IMR-90 (cell line): ENCODE data around the gene TGFA. TPM values are rescaled to one million over a fixed set of nuclear protein-coding genes. Genes with fewer than 3 reads are reported as not detected.

Experiments
- ATAC-seq: fragments of 200-7000 bp; cut with Tn5 transposase; 2 replicates; pipeline ENCODE4 v1.9.1; 2020; ENCODE audit warnings: low read depth, mild to moderate bottlenecking, moderate library complexity
- BruUV-seq: library from RNA; stranded (reverse); fragments of 400-500 nt; replicated peaks from 2 replicates; lab custom pipeline; 2021; lab: Mats Ljungman, UMichigan
- CTCF ChIA-PET: fragments of 300-600 bp; formaldehyde crosslinking; extraction: SDS; loops from one replicate; lab custom pipeline; 2021; ENCODE audit warnings: antibody characterized with exemption; lab: Yijun Ruan, JAX
- POLR2A ChIA-PET: fragments of 300-600 bp; sonication (Branson Sonifier 250); formaldehyde crosslinking; loops from one replicate; lab custom pipeline; 2022; ENCODE audit warnings: antibody characterized with exemption; ENCODE audit not compliant: unreplicated experiment; lab: Charles Lee
- DNase-seq: peaks from one replicate; pipeline ENCODE4 v3.0.0; 2013
- H2AFZ ChIP-seq: replicated peaks from 2 replicates; pipeline ENCODE3; 2013; ENCODE audit warnings: low read length, mild to moderate bottlenecking; ENCODE audit not compliant: poor library complexity
- H2AK5ac ChIP-seq: 2 replicates; pipeline ENCODE4 v1.6.1; 2013; ENCODE audit warnings: low read depth, low read length, inconsistent platforms
- H2AK9ac ChIP-seq: replicated peaks from 2 replicates; pipeline ENCODE3; 2013; ENCODE audit warnings: mild to moderate bottlenecking, low read depth, low read length, moderate library complexity; ENCODE audit not compliant: poor library complexity
- H2BK120ac ChIP-seq: 2 replicates; pipeline ENCODE4 v1.6.1; 2013; ENCODE audit warnings: low read depth, low read length, inconsistent platforms
- H2BK15ac ChIP-seq: 3 replicates; pipeline ENCODE4 v1.6.1; 2013; ENCODE audit warnings: low read depth, low read length, inconsistent platforms
- H2BK20ac ChIP-seq: 2 replicates; pipeline ENCODE4 v1.6.1; 2013; ENCODE audit warnings: low read depth, mild to moderate bottlenecking, inconsistent platforms, low read length, moderate library complexity
- H2BK5ac ChIP-seq: 2 replicates; pipeline ENCODE4 v1.6.1; 2013; ENCODE audit warnings: mild to moderate bottlenecking, low read depth, low read length, inconsistent platforms; ENCODE audit not compliant: poor library complexity, severe bottlenecking
- H3K14ac ChIP-seq: replicated peaks from 2 replicates; pipeline ENCODE4 v1.6.1; 2013; ENCODE audit warnings: low read depth, low read length, inconsistent platforms
- H3K18ac ChIP-seq: 2 replicates; pipeline ENCODE4 v1.6.1; 2013; ENCODE audit warnings: low read depth, low read length, control low read depth
- H3K23ac ChIP-seq: 2 replicates; pipeline ENCODE4 v1.6.1; 2013; ENCODE audit warnings: low read depth, low read length, inconsistent platforms
- H3K27ac ChIP-seq: 2 replicates; pipeline ENCODE4 v1.5.1; 2013; ENCODE audit warnings: mild to moderate bottlenecking, control low read depth, low read length; ENCODE audit not compliant: insufficient read depth
- H3K27me3 ChIP-seq: 2 replicates; pipeline ENCODE4 v1.6.1; 2013; ENCODE audit warnings: low read length; ENCODE audit not compliant: control insufficient read depth, insufficient read depth
- H3K36me3 ChIP-seq: 2 replicates; pipeline ENCODE4 v1.6.1; 2013; ENCODE audit warnings: low read length, mixed read lengths; ENCODE audit not compliant: control insufficient read depth, insufficient read depth
- H3K4ac ChIP-seq: 2 replicates; pipeline ENCODE4 v1.6.1; 2013; ENCODE audit warnings: low read depth, low read length, inconsistent platforms
- H3K4me1 ChIP-seq: 2 replicates; pipeline ENCODE4 v1.6.1; 2013; ENCODE audit warnings: low read length, mixed read lengths; ENCODE audit not compliant: control insufficient read depth, insufficient read depth
- H3K4me2 ChIP-seq: 2 replicates; pipeline ENCODE4 v1.6.1; 2013; ENCODE audit warnings: low read depth, mild to moderate bottlenecking, control low read depth, low read length, moderate library complexity
- H3K4me3 ChIP-seq: 2 replicates; pipeline ENCODE4 v1.5.1; 2013; ENCODE audit warnings: low read depth, mild to moderate bottlenecking, control low read depth, low read length, moderate library complexity; ENCODE audit not compliant: insufficient read depth
- H3K56ac ChIP-seq: 2 replicates; pipeline ENCODE4 v1.6.1; 2013; ENCODE audit warnings: low read length, inconsistent platforms; ENCODE audit not compliant: insufficient read depth; ENCODE audit errors: extremely low read depth
- H3K79me1 ChIP-seq, 2 experiments: 2 replicates each; pipeline ENCODE4 v1.6.1; 2013; ENCODE audit warnings: low read length in 2 of 2, inconsistent platforms in 1 of 2, low read depth in 1 of 2
- H3K9ac ChIP-seq: 2 replicates; pipeline ENCODE4 v1.6.1; 2013; ENCODE audit warnings: low read depth, low read length, control low read depth
- H3K9me1 ChIP-seq: 2 replicates; pipeline ENCODE4 v1.6.1; 2013; ENCODE audit warnings: low read length, inconsistent platforms; ENCODE audit not compliant: insufficient read depth
- H3K9me3 ChIP-seq: 2 replicates; pipeline ENCODE4 v1.6.1; 2013; ENCODE audit warnings: low read length; ENCODE audit not compliant: control insufficient read depth, insufficient read depth
- H4K20me1 ChIP-seq: 2 replicates; pipeline ENCODE4 v1.6.1; 2013; ENCODE audit warnings: low read length, inconsistent platforms; ENCODE audit not compliant: insufficient read depth
- H4K5ac ChIP-seq: 2 replicates; pipeline ENCODE4 v1.6.1; 2013; ENCODE audit warnings: mild to moderate bottlenecking, low read depth, low read length, control low read depth
- H4K8ac ChIP-seq, 2 experiments: 2 replicates each; pipeline ENCODE4 v1.6.1; 2013; ENCODE audit warnings: low read depth in 2 of 2, low read length in 2 of 2, control low read depth in 1 of 2, inconsistent platforms in 1 of 2
- H4K91ac ChIP-seq: 2 replicates; pipeline ENCODE4 v1.6.1; 2013; ENCODE audit warnings: low read depth, low read length, inconsistent platforms; ENCODE audit not compliant: insufficient read depth
- BHLHE40 ChIP-seq: fragments of 150-350 bp; IDR thresholded peaks from 2 replicates; pipeline ENCODE4 v1.6.1; 2016; ENCODE audit warnings: mild to moderate bottlenecking, low read depth, low read length
- CEBPB ChIP-seq: IDR thresholded peaks from 2 replicates; pipeline ENCODE4 v1.6.1; 2012; ENCODE audit warnings: low read depth, low read length, improper control_type of control experiment
- CHD1 ChIP-seq: IDR thresholded peaks from 2 replicates; pipeline ENCODE4 v1.6.1; 2012; ENCODE audit warnings: low read depth, low read length, improper control_type of control experiment
- CTCF ChIP-seq: conservative IDR thresholded peaks from 2 replicates; pipeline ENCODE4 v1.5.1; 2012; ENCODE audit warnings: mild to moderate bottlenecking, low read depth, low read length, improper control_type of control experiment
- ELK1 ChIP-seq: fragments of 150-350 bp; IDR thresholded peaks from 2 replicates; pipeline ENCODE4 v1.6.1; 2016; ENCODE audit warnings: low read depth, mild to moderate bottlenecking, low read length, moderate library complexity, borderline replicate concordance
- FOS ChIP-seq: fragments of 150-350 bp; IDR thresholded peaks from 2 replicates; pipeline ENCODE4 v1.6.1; 2016; ENCODE audit warnings: low read depth, low read length
- MAFK ChIP-seq: IDR thresholded peaks from 2 replicates; pipeline ENCODE4 v1.6.1; 2012; ENCODE audit warnings: low read depth, low read length, improper control_type of control experiment
- MAZ ChIP-seq: IDR thresholded peaks from 2 replicates; pipeline ENCODE4 v1.6.1; 2012; ENCODE audit warnings: low read depth, mild to moderate bottlenecking, low read length, improper control_type of control experiment, moderate library complexity, borderline replicate concordance
- MXI1 ChIP-seq: IDR thresholded peaks from 2 replicates; pipeline ENCODE4 v1.6.1; 2012; ENCODE audit warnings: low read depth, mild to moderate bottlenecking, low read length, moderate library complexity, borderline replicate concordance
- NFE2L2 ChIP-seq: fragments of 150-350 bp; IDR thresholded peaks from 2 replicates; pipeline ENCODE4 v1.6.1; 2016; ENCODE audit warnings: low read depth, mild to moderate bottlenecking, low read length
- POLR2A ChIP-seq: IDR thresholded peaks from 2 replicates; pipeline ENCODE4 v1.6.1; 2012; ENCODE audit warnings: mild to moderate bottlenecking, low read depth, low read length
- RAD21 ChIP-seq: IDR thresholded peaks from 2 replicates; pipeline ENCODE4 v1.6.1; 2012; ENCODE audit warnings: low read length, improper control_type of control experiment
- RCOR1 ChIP-seq: IDR thresholded peaks from 2 replicates; pipeline ENCODE4 v1.6.1; 2012; ENCODE audit warnings: mild to moderate bottlenecking, low read length, improper control_type of control experiment; ENCODE audit not compliant: insufficient replicate concordance
- RFX5 ChIP-seq: IDR thresholded peaks from 2 replicates; pipeline ENCODE4 v1.8.0; 2012; ENCODE audit warnings: low read depth, mild to moderate bottlenecking, low read length, moderate library complexity
- SMC3 ChIP-seq: fragments of 150-350 bp; IDR thresholded peaks from 2 replicates; pipeline ENCODE4 v1.6.1; 2016; ENCODE audit warnings: low read depth, mild to moderate bottlenecking, antibody characterized with exemption, low read length, moderate library complexity
- USF2 ChIP-seq: fragments of 150-350 bp; IDR thresholded peaks from 2 replicates; pipeline ENCODE4 v1.6.1; 2017; ENCODE audit warnings: mild to moderate bottlenecking, antibody characterized with exemption, low read length, low read depth
- WGBS, 2 experiments: methylation state at CpG; one replicate each; pipeline versions ENCODE4 v1.1.5 to v1.1.7; 2013; ENCODE audit warnings: missing lambda C conversion rate in 2 of 2; ENCODE audit not compliant: insufficient read length in 1 of 2; ENCODE audit errors: extremely low coverage in 2 of 2; 5-methylcytosine and 5-hydroxymethylcytosine counted together
- dilution Hi-C: fragments of 300-500 bp; cut with HindIII; formaldehyde crosslinking; loops from one replicate; pipeline ENCODE4 v1.14.3; 2018; ENCODE audit warnings: low sequenced_read_pairs; ENCODE audit not compliant: unreplicated experiment
- in situ Hi-C: fragments of 300-500 bp; cut with MboI; formaldehyde crosslinking; loops from 3 replicates; pipeline ENCODE4 v1.14.3; 2019; ENCODE audit warnings: low sequenced_read_pairs, inconsistent platforms, mixed read lengths
- intact Hi-C: fragments of 100-400 bp; cut with micrococcal nuclease; formaldehyde crosslinking; loops from 2 replicates; pipeline ENCODE4 v1.10.0; 2022
- polyA plus RNA-seq, 3 experiments: library from polyadenylated mRNA; depleted of rRNA; stranded (reverse); fragments of >200 nt; gene quantifications; 2 replicates each; pipeline ENCODE4 v1.2.3, GENCODE V29; 2012; ENCODE audit warnings: low replicate concordance in 1 of 3
- total RNA-seq: library from RNA; depleted of rRNA; stranded (reverse); fragments of >200 nt; gene quantifications from 2 replicates; pipeline ENCODE4 v1.2.3, GENCODE V29; 2012

Gene TGFA
- total and polyA plus RNA-seq, 2 of the 4 experiments (the other 2 are of a cell fraction), result not detected

- ChIA-PET POLR2A (no interaction called here), CTCF (no interaction called here)
- no peak overlapping the region for H2BK20ac ChIP-seq
- no peak overlapping the region for H3K56ac ChIP-seq
- intact Hi-C loops, result no loop called here
- no peaks in the 10 kb centered on the region for H3K9me1 ChIP-seq
- H3K79me1 ChIP-seq, result no peaks in the 10 kb centered on the region
- H2AK5ac ChIP-seq, result no peak overlapping the region
- H4K20me1 ChIP-seq, result no peaks in the 10 kb centered on the region
- dilution Hi-C loops, result no loop called here
- H2BK5ac ChIP-seq, result no peak overlapping the region
- no peak overlapping the region for H4K5ac ChIP-seq
- no peaks in the 10 kb centered on the region for H3K4me1 ChIP-seq
- ATAC-seq (no peak), DNase-seq (no peak)
- H3K9ac ChIP-seq, result no peak overlapping the region
- no CpG with 5 or more reads among the region's 2 CpGs for WGBS, 2 experiments
- no peaks in the 10 kb centered on the region for H3K36me3 ChIP-seq
- H4K8ac ChIP-seq, result no peak overlapping the region
- no peak overlapping the region for H2BK120ac ChIP-seq
- H3K4me3 ChIP-seq, result no peak overlapping the region
- in situ Hi-C loops, result no loop called here
- H4K91ac ChIP-seq, result no peak overlapping the region
- no peak overlapping the region for H2AFZ ChIP-seq
- H2AK9ac ChIP-seq, result no peak overlapping the region
- no peak overlapping the region for H3K4ac ChIP-seq
- H3K27me3 ChIP-seq, result peaks cover 15% of the 10 kb centered on the region
- no peak overlapping the region for H3K18ac ChIP-seq
- H2BK15ac ChIP-seq, result no peak overlapping the region
- no peak for TF ChIP-seq CTCF
- no peak for TF ChIP-seq CHD1
- no peak for TF ChIP-seq POLR2A
- no peak for TF ChIP-seq BHLHE40
- no peak for TF ChIP-seq SMC3
- TF ChIP-seq RAD21, result no peak
- TF ChIP-seq NFE2L2, result no peak
- TF ChIP-seq CEBPB, result no peak
- TF ChIP-seq RFX5, result no peak
- no peak for TF ChIP-seq FOS
- TF ChIP-seq MAZ, result no peak
- TF ChIP-seq USF2, result no peak
- TF ChIP-seq ELK1, result no peak
- TF ChIP-seq MAFK, result no peak
- TF ChIP-seq RCOR1, result no peak
- TF ChIP-seq MXI1, result no peak
- no peak overlapping the region for H3K23ac ChIP-seq
- no peaks in the 10 kb centered on the region for H3K9me3 ChIP-seq
- BruUV-seq, result no TSS peak
- H3K14ac ChIP-seq, result no peak overlapping the region
- no peak overlapping the region for H3K4me2 ChIP-seq
- H3K27ac ChIP-seq, result no peak overlapping the region
Observed at GRCh38 chr2:70560040-70560439, 6.4 kb upstream of the TGFA start.
